GM12891 (cell line): ENCODE measurements around the gene CORT.
"Not testable (repeated sequence)": the region's sequence is repeated elsewhere in the genome, so short reads cannot be mapped to it uniquely, and the experiment has no call there.

Experiments
- POLR2A ChIP-seq: IDR thresholded peaks from 2 replicates; pipeline ENCODE4 v1.6.1; 2011; ENCODE audit warnings: low read depth, low read length, control low read depth
- POLR2AphosphoS5 ChIP-seq: IDR thresholded peaks from 2 replicates; pipeline ENCODE4 v1.6.1; 2011; ENCODE audit warnings: low read depth, low read length, control low read depth
- POU2F2 ChIP-seq: IDR thresholded peaks from 2 replicates; pipeline ENCODE4 v1.6.1; 2011; ENCODE audit warnings: low read depth, mild to moderate bottlenecking, control low read depth, low read length, moderate library complexity
- TAF1 ChIP-seq: IDR thresholded peaks from 2 replicates; pipeline ENCODE4 v1.6.1; 2011; ENCODE audit warnings: low read depth, low read length, control low read depth

DNA sequence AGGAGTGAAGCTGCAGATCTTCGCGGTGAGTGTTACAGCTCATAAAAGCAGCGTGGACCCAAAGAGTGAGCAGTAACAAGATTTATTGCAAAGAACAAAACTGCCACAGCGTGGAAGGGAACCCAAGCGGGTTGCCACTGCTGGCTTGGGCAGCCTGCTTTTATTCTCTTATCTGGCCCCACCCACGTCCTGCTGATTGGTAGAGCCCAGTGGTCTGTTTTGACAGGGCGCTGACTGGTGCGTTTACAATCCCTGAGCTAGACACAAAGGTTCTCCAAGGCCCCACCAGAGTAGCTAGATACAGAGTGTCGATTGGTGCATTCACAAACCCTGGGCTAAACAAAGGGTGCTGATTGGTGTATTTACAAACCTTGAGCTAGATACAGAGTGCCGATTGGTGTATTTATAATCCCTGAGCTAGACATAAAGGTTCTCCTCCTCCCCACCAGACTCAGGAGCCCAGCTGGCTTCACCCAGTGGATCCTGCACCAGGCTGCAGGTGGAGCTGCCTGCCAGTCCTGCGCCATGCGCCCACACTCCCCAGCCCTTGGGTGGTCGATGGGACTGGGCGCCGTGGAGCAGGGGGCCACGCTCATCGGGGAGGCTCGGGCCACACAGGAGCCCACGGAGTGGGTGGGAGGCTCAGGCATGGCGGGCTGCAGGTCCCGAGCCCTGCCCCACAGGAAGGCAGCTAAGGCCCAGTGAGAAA is 23.9 kb upstream of the CORT start:
- TF ChIP-seq TAF1, POLR2A, POLR2AphosphoS5, POU2F2: not testable (repeated sequence)
